Endothelial cell of coronary artery (primary cell): ENCODE results near the gene DLEU7. TPM values are rescaled to one million over a fixed set of nuclear protein-coding genes. Genes with fewer than 3 reads are reported as not detected.

ENCODE experiments used
- total RNA-seq: library from RNA; depleted of rRNA; stranded (reverse); fragments of >200 nt; gene quantifications from 2 replicates; pipeline ENCODE4 v1.2.3, GENCODE V29; 2014

The DLEU7 gene
- not detected in 2 replicates for total RNA-seq

GRCh38 chr13:50843257-50844083 is at the start of gene DLEU7:
TSS of gene DLEU7 (minus strand) at chr13:50843692. CDS start at chr13:50843646, 46 bp downstream.

Other genes starting within 250 kb of the DLEU7 start
- 25.6 and 31.2 TPM in 2 replicates for gene RNASEH2B, start 66.1 kb upstream of the DLEU7 start, total RNA-seq